Ishikawa (cell line): ENCODE measurements around the gene FEV.

ENCODE experiments used
- CEBPB ChIP-seq: IDR thresholded peaks from 2 replicates; pipeline ENCODE4 v1.6.1; 2012
- CREB1 ChIP-seq: IDR thresholded peaks from 2 replicates; pipeline ENCODE4 v1.6.1; 2012; ENCODE audit warnings: low read depth
- EGR1 ChIP-seq: IDR thresholded peaks from 2 replicates; pipeline ENCODE4 v1.6.1; 2012
- EP300 ChIP-seq: IDR thresholded peaks from 2 replicates; pipeline ENCODE4 v1.6.1; 2012; ENCODE audit warnings: borderline replicate concordance
- FOXM1 ChIP-seq: IDR thresholded peaks from 2 replicates; pipeline ENCODE4 v1.6.1; 2012; ENCODE audit warnings: low read depth, borderline replicate concordance
- MAX ChIP-seq: IDR thresholded peaks from 2 replicates; pipeline ENCODE4 v1.6.1; 2012
- NFIC ChIP-seq: IDR thresholded peaks from 2 replicates; pipeline ENCODE4 v1.6.1; 2012
- RAD21 ChIP-seq: IDR thresholded peaks from 2 replicates; pipeline ENCODE4 v1.6.1; 2012; ENCODE audit warnings: low read depth
- REST ChIP-seq: IDR thresholded peaks from 2 replicates; pipeline ENCODE4 v1.6.1; 2012; ENCODE audit warnings: low read depth, mild to moderate bottlenecking
- TAF1 ChIP-seq: IDR thresholded peaks from 2 replicates; pipeline ENCODE4 v1.6.1; 2012; ENCODE audit warnings: low read depth, mild to moderate bottlenecking
- TCF12 ChIP-seq: IDR thresholded peaks from 2 replicates; pipeline ENCODE4 v1.6.1; 2012; ENCODE audit warnings: low read depth
- TEAD4 ChIP-seq: IDR thresholded peaks from 2 replicates; pipeline ENCODE4 v1.6.1; 2012
- USF1 ChIP-seq: IDR thresholded peaks from 2 replicates; pipeline ENCODE4 v1.6.1; 2012
- YY1 ChIP-seq: IDR thresholded peaks from 2 replicates; pipeline ENCODE4 v1.6.1; 2012; ENCODE audit warnings: low read depth
- ZBTB7A ChIP-seq: IDR thresholded peaks from 2 replicates; pipeline ENCODE4 v1.6.1; 2012; ENCODE audit warnings: low read depth

Gene FEV

GRCh38 chr2:219025637-219026585 lies 40.9 kb upstream of the FEV start:
- TF ChIP-seq RAD21, result no peak
- no peak for TF ChIP-seq EGR1
- TF ChIP-seq FOXM1, result no peak
- TF ChIP-seq TAF1, result no peak
- no peak for TF ChIP-seq TCF12
- no peak for TF ChIP-seq NFIC
- no peak for TF ChIP-seq ZBTB7A
- no peak for TF ChIP-seq REST
- TF ChIP-seq CEBPB, result no peak

- TF ChIP-seq NFIC, result no peak
- no peak for TF ChIP-seq RAD21
- TF ChIP-seq FOXM1, result no peak
- TF ChIP-seq USF1, result no peak
- TF ChIP-seq TEAD4, result no peak
- TF ChIP-seq MAX, result no peak
- TF ChIP-seq ZBTB7A, result no peak
- TF ChIP-seq TAF1, result no peak
- TF ChIP-seq EGR1, result no peak
- TF ChIP-seq TCF12, result no peak
- TF ChIP-seq EP300, result no peak
- no peak for TF ChIP-seq YY1
- no peak for TF ChIP-seq CREB1
- TF ChIP-seq REST, result no peak
- TF ChIP-seq CEBPB, result no peak
Measured at GRCh38 chr2:219024059-219024458, 39.1 kb upstream of the FEV start.

GRCh38 chr2:219023045-219023605 lies 38.1 kb upstream of the FEV start:
- no peak for TF ChIP-seq YY1
- no peak for TF ChIP-seq TEAD4

- no peak for TF ChIP-seq NFIC
- no peak for TF ChIP-seq ZBTB7A
- TF ChIP-seq REST, result no peak
- TF ChIP-seq CEBPB, result no peak
- no peak for TF ChIP-seq TAF1
- no peak for TF ChIP-seq RAD21
- no peak for TF ChIP-seq USF1
- no peak for TF ChIP-seq YY1
Measured at GRCh38 chr2:219022616-219023015, 37.6 kb upstream of the FEV start.

- no peak for TF ChIP-seq ZBTB7A
- TF ChIP-seq USF1, result no peak
- no peak for TF ChIP-seq CEBPB
- no peak for TF ChIP-seq TCF12
- TF ChIP-seq REST, result no peak
- no peak for TF ChIP-seq FOXM1
- TF ChIP-seq TEAD4, result no peak
- no peak for TF ChIP-seq EP300
- TF ChIP-seq EGR1, result no peak
Measured at GRCh38 chr2:219022041-219022440, 37.1 kb upstream of the FEV start.
